ENCODE results near the gene RAC2. TPM values are rescaled to one million over a fixed set of nuclear protein-coding genes. Genes with fewer than 3 reads are reported as not detected.

The RAC2 gene
- total RNA-seq, 1 experiment from 2014 or later = 90.5 TPM

DNA sequence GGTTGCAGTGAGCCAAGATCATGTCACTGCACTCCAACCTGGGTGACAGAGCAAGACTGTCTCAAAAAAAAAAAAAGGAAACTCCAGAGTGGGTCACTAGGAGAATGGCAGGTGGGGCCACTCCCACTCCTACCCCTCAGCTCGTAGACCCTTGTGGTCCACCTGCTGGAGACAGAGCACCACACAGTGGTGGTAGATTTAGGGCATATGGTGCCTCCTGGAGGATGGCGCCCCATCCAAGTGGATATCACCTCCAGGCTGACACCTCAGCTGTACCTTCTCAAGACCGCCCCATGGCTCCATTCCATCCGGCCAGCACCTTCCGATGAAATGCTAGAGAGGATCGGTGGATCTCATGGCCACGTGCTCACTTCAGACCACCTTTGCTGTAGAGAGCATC lies 44.5 kb upstream of the RAC2 start:
- Histone ChIP-seq H3K36me3 (ENCODE audit: low read depth) (no peaks in the 10 kb centered on the region), H3K79me2 (ENCODE audit: low read depth) (no peaks in the 10 kb centered on the region), H3K27ac (no peak overlapping the region), H3K4me2 (no peak overlapping the region), H3F3A (ENCODE audit: insufficient read depth, low read depth) (no peaks in the 10 kb centered on the region), H4K20me1 (ENCODE audit: insufficient read depth) (no peaks in the 10 kb centered on the region), H3K4me3 (no peak overlapping the region), H3K4me1 (replicated peaks; ENCODE audit: insufficient read depth) (no peaks in the 10 kb centered on the region), H3K27me3 (ENCODE audit: insufficient read depth, low read depth) (peaks cover 16% of the 10 kb centered on the region; the same call in 1 of the 2 replicates), H3K9me3 (ENCODE audit: insufficient read depth, low read depth) (no peaks in the 10 kb centered on the region), H3K9me2 (ENCODE audit: insufficient read depth) (no peaks in the 10 kb centered on the region), H2AFZ (no peak overlapping the region)
- intact Hi-C loops (cut with micrococcal nuclease; ENCODE audit: unreplicated experiment) = no loop called here
- DNase-seq = no peak
- ChIA-PET CTCF (interaction anchor here (0.6 kb wide), 1 partner anchor 45 kb away, joined by 3 read pairs; no protein-coding TSS in a partner anchor), POLR2A (ENCODE audit: unreplicated experiment) (no interaction called here)
- TF ChIP-seq CTCF (conservative IDR thresholded peaks at IDR 0.05) = no peak
- no peak for TF ChIP-seq EZH2 (IDR thresholded peaks at IDR 0.05; ENCODE audit: low read depth)
- no TSS peak for BruUV-seq (replicated peaks)

DNA sequence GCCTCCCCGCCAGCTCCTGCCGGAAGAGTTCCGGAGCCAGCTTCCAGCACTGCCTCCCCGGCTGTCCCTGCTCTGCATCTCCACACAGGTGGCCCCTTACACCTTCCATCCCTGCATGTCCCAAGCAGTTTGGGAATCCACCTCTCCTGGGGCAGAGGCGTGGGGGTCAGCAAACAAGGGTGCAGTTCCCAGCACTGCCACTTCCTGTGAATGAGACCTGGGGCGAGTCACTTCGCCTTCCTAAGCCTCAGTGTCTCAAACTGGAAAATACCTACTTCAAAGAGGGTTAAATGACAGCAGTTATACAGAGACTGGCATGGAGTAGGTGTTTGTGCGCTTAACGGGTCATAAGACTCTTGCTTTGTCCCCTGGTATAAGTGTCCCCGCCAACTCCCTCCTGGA lies 43.5 kb upstream of the RAC2 start:
- ChIA-PET CTCF (no interaction called here), POLR2A (ENCODE audit: unreplicated experiment) (no interaction called here)
- Histone ChIP-seq H3K4me2 (no peak overlapping the region), H3K36me3 (ENCODE audit: low read depth) (no peaks in the 10 kb centered on the region), H3K9me2 (ENCODE audit: insufficient read depth) (no peaks in the 10 kb centered on the region), H3K27me3 (ENCODE audit: insufficient read depth, low read depth) (peaks cover 25% of the 10 kb centered on the region), H3K79me2 (ENCODE audit: low read depth) (no peaks in the 10 kb centered on the region), H3K4me3 (no peak overlapping the region), H3K4me1 (replicated peaks; ENCODE audit: insufficient read depth) (peaks cover under 1% of the 10 kb centered on the region; the same call in 1 of the 2 replicates), H4K20me1 (ENCODE audit: insufficient read depth) (no peaks in the 10 kb centered on the region), H3K27ac (no peak overlapping the region), H3K9me3 (ENCODE audit: insufficient read depth, low read depth) (no peaks in the 10 kb centered on the region), H2AFZ (no peak overlapping the region), H3F3A (ENCODE audit: insufficient read depth, low read depth) (no peaks in the 10 kb centered on the region)
- TF ChIP-seq CTCF (conservative IDR thresholded peaks at IDR 0.05) = no peak
- TF ChIP-seq EZH2 (IDR thresholded peaks at IDR 0.05; ENCODE audit: low read depth) = no peak
- intact Hi-C loops (cut with micrococcal nuclease; ENCODE audit: unreplicated experiment) = no loop called here
- DNase-seq = no peak
- no TSS peak for BruUV-seq (replicated peaks)

DNA sequence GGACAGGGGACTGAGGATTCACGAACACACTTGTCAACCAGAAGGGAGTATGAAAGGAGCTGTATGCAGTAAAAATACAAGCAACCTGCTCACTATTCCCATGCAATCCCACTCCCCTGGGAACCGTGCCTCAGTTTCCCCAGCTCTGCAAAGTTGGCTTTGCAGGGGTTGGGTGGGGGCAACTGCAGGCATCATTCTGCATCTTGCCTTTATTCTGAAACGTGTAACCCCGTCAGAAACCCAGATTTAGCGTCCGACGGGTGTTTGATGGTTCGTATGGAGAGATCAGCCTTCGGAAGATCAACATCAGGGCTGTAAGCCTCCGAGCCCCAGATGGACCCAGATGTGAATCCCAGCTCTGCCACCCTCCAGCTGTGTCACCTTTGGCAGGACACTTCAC lies 41.9 kb upstream of the RAC2 start:
- Histone ChIP-seq H3K4me2 (no peak overlapping the region), H3K4me3 (no peak overlapping the region), H3F3A (ENCODE audit: insufficient read depth, low read depth) (no peaks in the 10 kb centered on the region), H3K27ac (no peak overlapping the region), H3K36me3 (ENCODE audit: low read depth) (no peaks in the 10 kb centered on the region), H4K20me1 (ENCODE audit: insufficient read depth) (no peaks in the 10 kb centered on the region), H3K27me3 (ENCODE audit: insufficient read depth, low read depth) (peaks cover 28% of the 10 kb centered on the region), H3K79me2 (ENCODE audit: low read depth) (no peaks in the 10 kb centered on the region), H3K9me3 (ENCODE audit: insufficient read depth, low read depth) (no peaks in the 10 kb centered on the region), H2AFZ (no peak overlapping the region), H3K4me1 (replicated peaks; ENCODE audit: insufficient read depth) (peaks cover 6% of the 10 kb centered on the region; the same call in 1 of the 2 replicates), H3K9me2 (ENCODE audit: insufficient read depth) (no peaks in the 10 kb centered on the region)
- intact Hi-C loops (cut with micrococcal nuclease; ENCODE audit: unreplicated experiment) = no loop called here
- no TSS peak for BruUV-seq (replicated peaks)
- ChIA-PET POLR2A (ENCODE audit: unreplicated experiment) (no interaction called here), CTCF (interaction anchor here (0.7 kb wide), 1 partner anchor 9 kb away, joined by 3 read pairs; no protein-coding TSS in a partner anchor)
- DNase-seq = no peak
- no peak for TF ChIP-seq CTCF (conservative IDR thresholded peaks at IDR 0.05)
- no peak for TF ChIP-seq EZH2 (IDR thresholded peaks at IDR 0.05; ENCODE audit: low read depth)
